Pancreas (tissue), 10 donors: ENCODE results near the gene GPC2. TPM values are rescaled to one million over a fixed set of nuclear protein-coding genes. Genes with fewer than 3 reads are reported as not detected.
"Not testable (repeated sequence)": the region's sequence is repeated elsewhere in the genome, so short reads cannot be mapped to it uniquely, and the experiment has no call there.

Source experiments
- ATAC-seq, 4 donors: fragments of 200-7000 bp; cut with Tn5 transposase; one replicate each; pipeline versions ENCODE4 v1.8.0 to v1.9.1; 2020; ENCODE audit warnings: mild to moderate bottlenecking in 4 of 4, moderate library complexity in 4 of 4
- DNase-seq, 6 donors: peaks; one replicate each; pipeline ENCODE4 v3.0.0-alpha.2; 2020
- FAIRE-seq: peaks from 2 replicates; lab custom pipeline; 2012; peaks lifted over from hg19 to GRCh38; lab: Jason Lieb, UNC
- H3K27ac ChIP-seq, 4 donors: fragments of 200-600 bp; sonication (generic); 1 replicate in 3 of 4; 2 replicates in 1 of 4; pipeline versions ENCODE4 v1.5.0 to v1.8.0; 2020
- H3K27me3 ChIP-seq, 4 donors: fragments of 200-600 bp; one replicate each; pipeline ENCODE4 v1.8.0; 2021
- H3K36me3 ChIP-seq, 3 donors: fragments of 200-600 bp; sonication (generic) in 1 of 3; one replicate each; pipeline versions ENCODE4 v1.5.0 to v1.8.0; 2020 to 2021
- H3K4me1 ChIP-seq, 3 donors: fragments of 200-600 bp; one replicate each; pipeline ENCODE4 v1.8.0; 2021
- H3K4me3 ChIP-seq, 4 donors: fragments of 200-600 bp; sonication (generic) in 2 of 4; one replicate each; pipeline versions ENCODE4 v1.5.0 to v1.8.0; 2020 to 2021
- H3K9me3 ChIP-seq, 4 donors: fragments of 200-600 bp; one replicate each; pipeline ENCODE4 v1.8.0; 2021
- CTCF ChIP-seq, 4 donors: fragments of 200-600 bp; sonication (generic) in 3 of 4; IDR thresholded peaks; one replicate each; pipeline versions ENCODE4 v1.5.0 to v1.8.0; 2021; ENCODE audit warnings: antibody characterized with exemption in 4 of 4
- WGBS, 2 donors: extraction: QIAGEN DNeasy Blood & Tissue Kit; methylation state at CpG; one replicate each; pipeline ENCODE4 v1.1.7; 2013; 5-methylcytosine and 5-hydroxymethylcytosine counted together
- intact Hi-C, 3 donors: fragments of 100-400 bp; cut with DNase I; formaldehyde crosslinking; loops; one replicate each; pipeline versions ENCODE4 v1.11.1 to v1.14.2; 2022
- polyA plus RNA-seq, 2 donors: library from polyadenylated mRNA; stranded (reverse); fragments of 200-250 nt; gene quantifications; one replicate each; pipeline ENCODE4 v1.2.3, GENCODE V29; 2013
- total RNA-seq, 6 donors: library from RNA; stranded (reverse); fragmentation: NEBNext Ultra II Directional in 4 of 6; extraction: Animal tissue kit (Norgen Biotek cat#: 25700) in 4 of 6; gene quantifications; one replicate each; pipeline versions ENCODE4 v1.2.1 to v1.2.4, GENCODE V29; 2021 to 2023
- donor health status: healthy with polysubstance abuse.
- donor health status: DM: no; HTN: no; CAD: no; lungs with moderate emphysema.
- donor health status: DM: no; HTN: no; CAD: no.
- donor health status: control.
- donor health status: control.
- donor health status: Bipolar disorder and iron deficiency.
- donor health status: DM: yes; HTN: yes; CAD: no.
- donor health status: DM: no; HTN: no; CAD: no.
- donor health status: DM: no; HTN: no; CAD: no.
- donor health status: DM: yes; HTN: yes; CAD: no.

The GPC2 gene
- total and polyA plus RNA-seq, 8 donors: 0.12 to 2.5 (median 0.62) TPM

DNA sequence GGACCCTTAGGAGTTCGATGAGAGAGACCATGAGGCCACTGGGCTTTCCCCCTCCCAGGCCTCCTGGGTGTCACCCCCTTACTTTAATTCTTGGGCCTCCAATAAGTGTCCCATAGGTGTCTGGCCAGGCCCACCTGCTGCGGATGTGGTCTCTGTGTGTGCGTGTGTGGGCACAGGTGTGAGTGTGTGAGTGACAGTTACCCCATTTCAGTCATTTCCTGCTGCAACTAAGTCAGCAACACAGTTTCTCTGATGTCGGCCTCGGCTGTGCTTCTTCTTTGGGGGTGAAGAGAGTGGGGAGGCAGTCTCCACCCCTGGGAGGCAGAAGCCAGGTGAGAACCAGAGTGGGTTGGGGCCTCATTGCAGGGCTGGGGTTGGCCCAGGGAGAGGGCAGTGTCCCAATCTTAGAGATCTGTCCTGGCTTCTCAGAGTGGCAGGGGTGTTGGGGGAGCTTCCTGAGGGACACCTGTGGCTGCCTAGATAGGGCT is 44.1 kb upstream of the GPC2 start:
- no peaks in the 10 kb centered on the region for H3K4me1 ChIP-seq
- peaks cover 0 to 17% (median 4%) of the 10 kb centered on the region in 3 donors for H3K36me3 ChIP-seq
- no peak for TF ChIP-seq CTCF (IDR thresholded peaks at IDR 0.05)
- WGBS, 2 donors: 80 to 81% methylated on average over 5 of the region's 5 CpGs
- H3K27ac ChIP-seq: no peak overlapping the region
- intact Hi-C loops: no loop called here
- no peaks in the 10 kb centered on the region for H3K27me3 ChIP-seq
- ATAC-seq (no peak), DNase-seq (no peak), FAIRE-seq (no peak)
- H3K4me3 ChIP-seq: no peak overlapping the region
- H3K9me3 ChIP-seq: no peaks in the 10 kb centered on the region

DNA sequence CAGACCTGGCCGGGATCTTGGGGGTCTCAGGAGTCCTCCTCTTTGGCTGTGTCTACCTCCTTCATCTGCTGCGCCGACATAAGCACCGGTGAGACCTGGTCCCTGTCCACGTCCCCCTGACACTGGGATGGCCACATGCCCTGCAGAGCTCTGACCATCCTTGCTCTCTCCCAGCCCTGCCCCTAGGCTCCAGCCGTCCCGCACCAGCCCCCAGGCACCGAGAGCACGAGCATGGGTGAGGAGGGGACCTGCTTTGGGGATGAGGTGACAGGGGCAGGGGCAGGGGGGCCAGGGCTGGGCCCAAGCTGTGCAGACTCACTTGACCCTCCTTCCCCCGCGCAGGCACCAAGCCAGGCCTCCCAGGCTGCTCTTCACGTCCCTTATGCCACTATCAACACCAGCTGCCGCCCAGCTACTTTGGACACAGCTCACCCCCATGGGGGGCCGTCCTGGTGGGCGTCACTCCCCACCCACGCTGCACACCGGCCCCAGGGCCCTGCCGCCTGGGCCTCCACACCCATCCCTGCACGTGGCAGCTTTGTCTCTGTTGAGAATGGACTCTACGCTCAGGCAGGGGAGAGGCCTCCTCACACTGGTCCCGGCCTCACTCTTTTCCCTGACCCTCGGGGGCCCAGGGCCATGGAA is 43.5 kb upstream of the GPC2 start:
- peaks cover 0 to 17% (median 4%) of the 10 kb centered on the region in 3 donors for H3K36me3 ChIP-seq
- no peak overlapping the region for H3K27ac ChIP-seq
- H3K27me3 ChIP-seq: no peaks in the 10 kb centered on the region
- FAIRE-seq (no peak), DNase-seq (peak in 1 of 6 donors; percentile 62), ATAC-seq (no peak)
- TF ChIP-seq CTCF (IDR thresholded peaks at IDR 0.05): no peak
- 84 to 89% methylated on average over 22 of the region's 22 CpGs for WGBS, 2 donors
- H3K4me1 ChIP-seq: no peaks in the 10 kb centered on the region
- no peaks in the 10 kb centered on the region for H3K9me3 ChIP-seq
- H3K4me3 ChIP-seq: no peak overlapping the region
- intact Hi-C loops: no loop called here

DNA sequence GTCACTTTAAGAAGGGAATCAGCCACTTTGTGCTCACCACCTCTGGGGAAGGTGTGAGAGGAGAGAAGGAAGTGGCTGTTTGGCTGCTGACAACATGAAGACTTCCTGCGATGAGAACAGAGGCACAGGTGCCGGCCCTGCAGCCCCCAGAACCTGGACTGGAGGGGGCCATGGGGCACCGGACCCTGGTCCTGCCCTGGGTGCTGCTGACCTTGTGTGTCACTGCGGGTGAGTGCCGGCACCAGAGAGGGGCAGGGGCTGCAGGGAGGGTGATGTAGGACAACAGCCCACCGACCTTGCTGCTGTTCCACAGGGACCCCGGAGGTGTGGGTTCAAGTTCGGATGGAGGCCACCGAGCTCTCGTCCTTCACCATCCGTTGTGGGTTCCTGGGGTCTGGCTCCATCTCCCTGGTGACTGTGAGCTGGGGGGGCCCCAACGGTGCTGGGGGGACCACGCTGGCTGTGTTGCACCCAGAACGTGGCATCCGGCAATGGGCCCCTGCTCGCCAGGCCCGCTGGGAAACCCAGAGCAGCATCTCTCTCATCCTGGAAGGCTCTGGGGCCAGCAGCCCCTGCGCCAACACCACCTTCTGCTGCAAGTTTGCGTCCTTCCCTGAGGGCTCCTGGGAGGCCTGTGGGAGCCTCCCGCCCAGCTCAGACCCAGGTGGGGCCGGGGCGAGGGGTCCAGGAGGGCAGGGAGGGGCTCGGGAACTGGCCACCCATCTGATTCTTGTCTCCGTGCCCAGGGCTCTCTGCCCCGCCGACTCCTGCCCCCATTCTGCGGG is 42.8 kb upstream of the GPC2 start, which contains the start of gene PVRIG:
Gene PVRIG, plus strand, starts transcription at position 149 of the 785 bp plus-strand sequence. Its CDS starts 22 bp downstream, at position 171.
- intact Hi-C loops: loop anchor here in 2 of 3 donors (10.0 kb wide), 2 partner anchors 75 to 85 kb away; partner anchors contain the start of gene LAMTOR4 (in 1 of the 2)
- H3K4me1 ChIP-seq, FAIRE-seq, ATAC-seq, H3K27me3 ChIP-seq, H3K9me3 ChIP-seq, H3K4me3 ChIP-seq, H3K27ac ChIP-seq: not testable (repeated sequence)
- WGBS, 2 donors: 87 to 89% methylated on average over 20 to 25 of the region's 27 CpGs
- H3K36me3 ChIP-seq: peaks cover 0 to 17% (median 4%) of the 10 kb centered on the region in 3 donors
- peak in 1 of 6 donors; percentile 72 for DNase-seq

DNA sequence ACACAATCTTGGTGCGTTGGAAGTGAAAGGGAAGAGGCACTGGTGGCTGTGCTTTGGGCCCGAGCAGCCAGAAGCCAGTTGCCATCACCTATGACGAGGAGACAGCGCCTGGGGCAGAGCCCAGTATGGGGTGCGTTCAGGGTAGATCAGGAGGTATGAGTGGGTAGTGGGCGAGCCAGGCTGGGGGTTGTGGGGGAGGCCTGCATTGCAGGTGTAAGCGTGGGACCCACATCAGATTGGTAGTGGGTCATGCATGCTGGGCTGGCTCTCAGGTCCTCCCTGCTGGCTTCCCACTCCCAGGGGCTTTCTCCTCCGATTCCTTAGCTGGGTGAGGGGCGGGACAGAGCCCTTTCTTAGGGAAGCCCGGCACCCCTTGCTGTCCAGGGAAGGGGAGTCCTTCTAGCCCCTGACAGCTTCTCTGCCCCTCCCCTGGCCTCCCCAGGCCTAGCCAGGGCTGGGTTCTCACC is 42.1 kb upstream of the GPC2 start:
- no peaks in the 10 kb centered on the region for H3K27me3 ChIP-seq
- H3K4me1 ChIP-seq: no peaks in the 10 kb centered on the region
- no peaks in the 10 kb centered on the region for H3K9me3 ChIP-seq
- no peak overlapping the region for H3K27ac ChIP-seq
- no peak for FAIRE-seq
- no peak for DNase-seq
- no peak overlapping the region for H3K4me3 ChIP-seq
- H3K36me3 ChIP-seq: peaks cover 0 to 17% (median 4%) of the 10 kb centered on the region in 3 donors
- 87 to 90% methylated on average over 10 of the region's 10 CpGs for WGBS, 2 donors
- no peak for TF ChIP-seq CTCF (IDR thresholded peaks at IDR 0.05)
- ATAC-seq: no peak
- intact Hi-C loops: loop anchor here in 2 of 3 donors (10.0 kb wide), 2 partner anchors 75 to 85 kb away; partner anchors contain the start of gene LAMTOR4 (in 1 of the 2)

GRCh38 chr7:100217934-100218333 is 40.8 kb upstream of the GPC2 start:
- peak; percentile 75 to 95 (median 92) for DNase-seq
- not testable (repeated sequence) for H3K4me3 ChIP-seq, H3K27ac ChIP-seq, H3K9me3 ChIP-seq, FAIRE-seq, H3K4me1 ChIP-seq, H3K27me3 ChIP-seq
- 0% methylated on average over 2 of the region's 5 CpGs; no CpG with 5 or more reads in 1 of the 2 donors for WGBS, 2 donors
- peak in 3 of 4 donors; percentile 40 to 57 (median 49) for TF ChIP-seq CTCF (IDR thresholded peaks at IDR 0.05)
- peak; percentile 66 to 76 (median 70) for ATAC-seq
- peaks cover 0 to 17% (median 0%) of the 10 kb centered on the region in 3 donors for H3K36me3 ChIP-seq
- intact Hi-C loops: loop anchor here in 2 of 3 donors (10.0 kb wide), 2 partner anchors 73 to 83 kb away; partner anchors contain the start of gene LAMTOR4 (in 1 of the 2)
